DLD1 (cell line): ENCODE data around the gene SLC25A39.
"Not testable (repeated sequence)": the region's sequence is repeated elsewhere in the genome, so short reads cannot be mapped to it uniquely, and the experiment has no call there.

Source experiments
- in situ Hi-C: cut with HindIII; loops from 2 replicates; pipeline ENCODE4 v1.10.0; 2017; ENCODE audit warnings: low sequenced_read_pairs

The SLC25A39 gene

GRCh38 chr17:44335968-44336367 is 11.3 kb upstream of the SLC25A39 start:
- in situ Hi-C loops, result no loop called here

GRCh38 chr17:44335564-44335963 is 10.9 kb upstream of the SLC25A39 start:
- in situ Hi-C loops, result no loop called here

GRCh38 chr17:44334727-44335126 is 10.1 kb upstream of the SLC25A39 start:
- in situ Hi-C loops, result no loop called here

- in situ Hi-C loops, result no loop called here
Measured at GRCh38 chr17:44334315-44334714, 9.7 kb upstream of the SLC25A39 start.

GRCh38 chr17:44333371-44333770 is 8.7 kb upstream of the SLC25A39 start:
- in situ Hi-C loops, result no loop called here

- in situ Hi-C loops, result no loop called here
Measured at GRCh38 chr17:44331249-44331760, 6.7 kb upstream of the SLC25A39 start.

- in situ Hi-C loops, result not testable (repeated sequence)
Measured at GRCh38 chr17:44330263-44330662, 5.6 kb upstream of the SLC25A39 start.

GRCh38 chr17:44329516-44329915 is 4.9 kb upstream of the SLC25A39 start:
- in situ Hi-C loops, result not testable (repeated sequence)

GRCh38 chr17:44327715-44328449 is 3.3 kb upstream of the SLC25A39 start:
- in situ Hi-C loops, result no loop called here

- in situ Hi-C loops, result no loop called here
Measured at GRCh38 chr17:44326861-44327444, 2.3 kb upstream of the SLC25A39 start.

GRCh38 chr17:44324092-44324570 is 492 bp downstream of the SLC25A39 start:
- in situ Hi-C loops, result loop anchor here (5.0 kb wide), 1 partner anchor 52 kb away; no protein-coding TSS in a partner anchor

GRCh38 chr17:44323359-44324091 is 1.1 kb downstream of the SLC25A39 start:
- in situ Hi-C loops, result loop anchor here (5.0 kb wide), 1 partner anchor 51 kb away; no protein-coding TSS in a partner anchor

GRCh38 chr17:44322236-44322895 is 2.3 kb downstream of the SLC25A39 start:
- in situ Hi-C loops, result loop anchor here (5.0 kb wide), 1 partner anchor 50 kb away; no protein-coding TSS in a partner anchor

GRCh38 chr17:44321246-44322120 is 3.1 kb downstream of the SLC25A39 start:
- in situ Hi-C loops, result loop anchor here (5.0 kb wide), 1 partner anchor 49 kb away; no protein-coding TSS in a partner anchor

GRCh38 chr17:44320066-44320465 is 4.6 kb downstream of the SLC25A39 start:
- in situ Hi-C loops, result loop anchor here (5.0 kb wide), 1 partner anchor 48 kb away; no protein-coding TSS in a partner anchor

GRCh38 chr17:44318077-44318892 is 6.3 kb downstream of the SLC25A39 start:
- in situ Hi-C loops, result no loop called here

- in situ Hi-C loops, result no loop called here
Measured at GRCh38 chr17:44317545-44317944, 7.1 kb downstream of the SLC25A39 start.

GRCh38 chr17:44315760-44316731 is 8.6 kb downstream of the SLC25A39 start:
- in situ Hi-C loops, result no loop called here
